Tibial nerve (tissue), 4 donors: ENCODE measurements around the gene PALS1. TPM values are rescaled to one million over a fixed set of nuclear protein-coding genes. Genes with fewer than 3 reads are reported as not detected.
A peak's percentile ranks its signal among the peaks of the same experiment; 100 is the strongest.

Experiments
- DNase-seq, 2 donors: peaks; one replicate each; pipeline ENCODE4 v3.0.0-alpha.2; 2019; ENCODE audit warnings: low spot score in 2 of 2
- H3K27ac ChIP-seq, 4 donors: fragments of 200-600 bp; sonication (generic) in 3 of 4; one replicate each; pipeline ENCODE4 v1.5.1; 2017 to 2019; ENCODE audit warnings: mild to moderate bottlenecking in 1 of 4
- H3K27me3 ChIP-seq, 2 donors: fragments of 200-600 bp; sonication (generic) in 1 of 2; one replicate each; pipeline versions ENCODE4 v1.5.1 to v1.6.0; 2017 to 2019
- H3K36me3 ChIP-seq, 3 donors: fragments of 200-600 bp; sonication (generic); one replicate each; pipeline ENCODE4 v1.5.1; 2018 to 2019
- H3K4me1 ChIP-seq, 4 donors: fragments of 200-600 bp; sonication (generic) in 3 of 4; one replicate each; pipeline ENCODE4 v1.5.1; 2017 to 2019
- H3K4me3 ChIP-seq, 4 donors: fragments of 200-600 bp; sonication (generic) in 3 of 4; one replicate each; pipeline ENCODE4 v1.5.1; 2017 to 2019; ENCODE audit warnings: mild to moderate bottlenecking in 1 of 4, moderate library complexity in 1 of 4
- H3K9me3 ChIP-seq, 4 donors: fragments of 200-600 bp; sonication (generic) in 3 of 4; one replicate each; pipeline ENCODE4 v1.5.1; 2017 to 2019
- CTCF ChIP-seq, 5 experiments: fragments of 200-600 bp in 3 of 5; fragments of 450-650 bp in 2 of 5; sonication (generic) in 3 of 5; IDR thresholded peaks; one replicate each; pipeline ENCODE4 v1.5.1; 2016 to 2019; ENCODE audit warnings: antibody characterized with exemption in 5 of 5, mild to moderate bottlenecking in 3 of 5, moderate library complexity in 2 of 5
- EP300 ChIP-seq, 2 donors: sonication (generic); formaldehyde crosslinking; IDR thresholded peaks; one replicate each; pipeline ENCODE4 v1.6.1; 2017; ENCODE audit warnings: antibody characterized with exemption in 2 of 2, mild to moderate bottlenecking in 1 of 2
- POLR2A ChIP-seq, 2 donors: fragments of 450-650 bp; IDR thresholded peaks; one replicate each; pipeline ENCODE4 v1.6.1; 2017; ENCODE audit warnings: antibody characterized with exemption in 2 of 2, mild to moderate bottlenecking in 2 of 2, moderate library complexity in 2 of 2
- WGBS, 2 donors: methylation state at CpG; one replicate each; pipeline ENCODE4 v1.1.5; 2018; 5-methylcytosine and 5-hydroxymethylcytosine counted together
- total RNA-seq, 4 donors: library from RNA; depleted of rRNA; stranded (reverse); fragments of >200 nt; gene quantifications; one replicate each; pipeline ENCODE4 v1.1.0, GENCODE V29; 2016

The PALS1 gene
- total RNA-seq, 4 donors from 2014 or later, result 20.1 to 24.6 (median 22.9) TPM

- H3K4me3 ChIP-seq, result no peak overlapping the region
- peaks cover 0 to 52% (median 22%) of the 10 kb centered on the region in 4 donors for H3K4me1 ChIP-seq
These were observed 23.9 kb downstream of the PALS1 start for GRCh38 chr14:67265131-67265530.

GRCh38 chr14:67267576-67268328, 26.5 kb downstream of the PALS1 start:
- H3K4me1 ChIP-seq, result peaks cover 0 to 62% (median 25%) of the 10 kb centered on the region in 4 donors
- H3K4me3 ChIP-seq, result peak overlapping the region in 2 of 4 donors; percentile 18 to 31
- TF ChIP-seq CTCF (IDR thresholded peaks at IDR 0.05) (no peak), EP300 (IDR thresholded peaks at IDR 0.05) (no peak), POLR2A (IDR thresholded peaks at IDR 0.05) (no peak)
- H3K9me3 ChIP-seq, result no peaks in the 10 kb centered on the region
- H3K27ac ChIP-seq, result peak overlapping the region in 2 of 4 donors; percentile 17 to 86
- 42 to 43% methylated on average over 4 of the region's 4 CpGs for WGBS, 2 donors
- no peaks in the 10 kb centered on the region for H3K27me3 ChIP-seq
- DNase-seq, result no peak
- H3K36me3 ChIP-seq, result peaks cover 0 to 3% (median 0%) of the 10 kb centered on the region in 3 donors

More at GRCh38 chr14:67265131-67265530, 23.9 kb downstream of the PALS1 start:
- H3K36me3 ChIP-seq, result no peaks in the 10 kb centered on the region
- H3K27me3 ChIP-seq, result no peaks in the 10 kb centered on the region
- TF ChIP-seq POLR2A (IDR thresholded peaks at IDR 0.05) (no peak), CTCF (IDR thresholded peaks at IDR 0.05) (no peak), EP300 (IDR thresholded peaks at IDR 0.05) (no peak)
- 71 to 83% methylated on average over 2 of the region's 2 CpGs for WGBS, 2 donors
- H3K27ac ChIP-seq, result no peak overlapping the region
- DNase-seq, result no peak
- H3K9me3 ChIP-seq, result no peaks in the 10 kb centered on the region

GRCh38 chr14:67268426-67269150, 27.4 kb downstream of the PALS1 start:
- peaks cover 0 to 56% (median 22%) of the 10 kb centered on the region in 4 donors for H3K4me1 ChIP-seq

GRCh38 chr14:67269298-67270060, 28.2 kb downstream of the PALS1 start:
- Histone ChIP-seq H3K4me1 (peaks cover 0 to 51% (median 16%) of the 10 kb centered on the region in 4 donors), H3K9me3 (no peaks in the 10 kb centered on the region), H3K4me3 (peak overlapping the region in 3 of 4 donors; percentile 11 to 28 (median 15)), H3K27ac (peak overlapping the region in 3 of 4 donors; percentile 51 to 86 (median 79)), H3K27me3 (no peaks in the 10 kb centered on the region), H3K36me3 (peaks cover 0 to 8% (median 0%) of the 10 kb centered on the region in 3 donors)
- no peak for DNase-seq
- no peak for TF ChIP-seq POLR2A (IDR thresholded peaks at IDR 0.05)
- TF ChIP-seq EP300 (IDR thresholded peaks at IDR 0.05), result no peak
- no peak for TF ChIP-seq CTCF (IDR thresholded peaks at IDR 0.05)
- WGBS, 2 donors, result 19 to 22% methylated on average over 4 of the region's 4 CpGs

More at GRCh38 chr14:67268426-67269150, 27.4 kb downstream of the PALS1 start:
- H3K36me3 ChIP-seq, result peaks cover 0 to 8% (median 0%) of the 10 kb centered on the region in 3 donors
- no peak for DNase-seq
- no peaks in the 10 kb centered on the region for H3K9me3 ChIP-seq
- peak overlapping the region; percentile 3 to 86 (median 48) for H3K27ac ChIP-seq
- no peaks in the 10 kb centered on the region for H3K27me3 ChIP-seq
- H3K4me3 ChIP-seq, result peak overlapping the region in 2 of 4 donors; percentile 18 to 31
- TF ChIP-seq POLR2A (IDR thresholded peaks at IDR 0.05) (no peak), CTCF (IDR thresholded peaks at IDR 0.05) (no peak), EP300 (IDR thresholded peaks at IDR 0.05) (no peak)
- WGBS, 2 donors, result 23 to 28% methylated on average over 11 of the region's 11 CpGs
